Cardiac muscle cell (in vitro differentiated cells and primary cell): ENCODE measurements around the gene RABL3. TPM values are rescaled to one million over a fixed set of nuclear protein-coding genes. Genes with fewer than 3 reads are reported as not detected.

Source experiments
- DNase-seq, 2 donors: peaks; one replicate each; pipeline versions ENCODE4 v3.0.0 to v3.0.0-alpha.2; 2010 to 2017; ENCODE audit warnings: low read depth in 1 of 2, low spot score in 1 of 2
- H3K27ac ChIP-seq: fragments of 200-600 bp; sonication (generic); 2 replicates; pipeline ENCODE4 v1.5.1; 2016
- H3K27me3 ChIP-seq: fragments of 200-600 bp; sonication (generic); 2 replicates; pipeline ENCODE4 v1.6.0; 2016; ENCODE audit warnings: control low read depth
- H3K36me3 ChIP-seq: fragments of 200-600 bp; sonication (generic); 2 replicates; pipeline ENCODE4 v1.5.1; 2016; ENCODE audit warnings: control low read depth
- H3K4me1 ChIP-seq: fragments of 200-600 bp; sonication (generic); 2 replicates; pipeline ENCODE4 v1.8.1; 2017; ENCODE audit warnings: low read depth, mild to moderate bottlenecking, mixed run types
- H3K4me3 ChIP-seq: fragments of 200-600 bp; sonication (generic); 2 replicates; pipeline ENCODE4 v1.5.1; 2016; ENCODE audit warnings: mild to moderate bottlenecking
- H3K9me3 ChIP-seq: fragments of 200-600 bp; sonication (generic); 2 replicates; pipeline ENCODE4 v1.5.1; 2017; ENCODE audit warnings: low read depth, mild to moderate bottlenecking, control low read depth
- CTCF ChIP-seq: IDR thresholded peaks from 2 replicates; pipeline ENCODE4 v1.5.1; 2012; ENCODE audit warnings: low read depth, mild to moderate bottlenecking, low read length
- polyA plus RNA-seq: library from polyadenylated mRNA; unstranded; fragments of >200 nt; fragmentation: Nextera tagmentation; extraction: Ambion mirVana; gene quantifications from 2 replicates; pipeline ENCODE4 v1.2.1, GENCODE V29; 2016
- total RNA-seq: library from RNA; depleted of rRNA; stranded (reverse); fragments of >200 nt; gene quantifications from 2 replicates; pipeline ENCODE4 v1.2.3, GENCODE V29; 2016

RABL3 gene
- total and polyA plus RNA-seq, 2 experiments from 2014 or later, result 12.5 to 22.3 TPM

GRCh38 chr3:120706950-120707349 lies 35.4 kb downstream of the RABL3 start:
- Histone ChIP-seq H3K27me3 (no peaks in the 10 kb centered on the region), H3K27ac (no peak overlapping the region), H3K4me3 (no peak overlapping the region), H3K36me3 (no peaks in the 10 kb centered on the region), H3K4me1 (no peaks in the 10 kb centered on the region), H3K9me3 (no peaks in the 10 kb centered on the region)
- TF ChIP-seq CTCF, result no peak
- DNase-seq, result no peak

- H3K27ac ChIP-seq, result no peak overlapping the region
- no peak for DNase-seq
- H3K9me3 ChIP-seq, result no peaks in the 10 kb centered on the region
- no peak for TF ChIP-seq CTCF
- H3K27me3 ChIP-seq, result no peaks in the 10 kb centered on the region
- H3K4me3 ChIP-seq, result no peak overlapping the region
- no peaks in the 10 kb centered on the region for H3K36me3 ChIP-seq
- no peaks in the 10 kb centered on the region for H3K4me1 ChIP-seq
These were observed 36.3 kb downstream of the RABL3 start for GRCh38 chr3:120705884-120706582.

- H3K27me3 ChIP-seq, result no peaks in the 10 kb centered on the region
- TF ChIP-seq CTCF, result no peak
- DNase-seq, result no peak
- no peak overlapping the region for H3K4me3 ChIP-seq
- no peaks in the 10 kb centered on the region for H3K36me3 ChIP-seq
- no peaks in the 10 kb centered on the region for H3K4me1 ChIP-seq
- H3K9me3 ChIP-seq, result no peaks in the 10 kb centered on the region
- H3K27ac ChIP-seq, result no peak overlapping the region
These were observed 43.0 kb downstream of the RABL3 start for GRCh38 chr3:120699333-120699732.

- Histone ChIP-seq H3K9me3 (no peaks in the 10 kb centered on the region), H3K27ac (no peak overlapping the region), H3K4me3 (no peak overlapping the region), H3K36me3 (no peaks in the 10 kb centered on the region), H3K27me3 (no peaks in the 10 kb centered on the region), H3K4me1 (peaks cover 8% of the 10 kb centered on the region)
- TF ChIP-seq CTCF, result no peak
- DNase-seq, result peak in 1 of 2 donors; percentile 64
These were observed 48.7 kb downstream of the RABL3 start for GRCh38 chr3:120693439-120694171.

- Histone ChIP-seq H3K36me3 (no peaks in the 10 kb centered on the region), H3K9me3 (no peaks in the 10 kb centered on the region), H3K4me1 (peaks cover 8% of the 10 kb centered on the region), H3K4me3 (no peak overlapping the region), H3K27me3 (no peaks in the 10 kb centered on the region), H3K27ac (no peak overlapping the region)
- DNase-seq, result no peak
- TF ChIP-seq CTCF, result no peak
These were observed 52.9 kb downstream of the RABL3 start for GRCh38 chr3:120689395-120689794.
